H1 (cell line): ENCODE results near the gene FASTK. TPM values are rescaled to one million over a fixed set of nuclear protein-coding genes. Genes with fewer than 3 reads are reported as not detected.

Source experiments
- CTCF ChIA-PET: fragments of 300-600 bp; sonication (Branson Sonifier 250); formaldehyde crosslinking; loops from one replicate; lab custom pipeline; 2021; ENCODE audit not compliant: partially characterized antibody; lab: Charles Lee
- POLR2A ChIA-PET: fragments of 300-600 bp; sonication (Branson Sonifier 250); formaldehyde crosslinking; loops from one replicate; lab custom pipeline; 2021; ENCODE audit warnings: inconsistent platforms; ENCODE audit not compliant: partially characterized antibody; lab: Charles Lee
- DNase-seq, 2 experiments: peaks; one replicate each; pipeline versions ENCODE4 v3.0.0 to v3.0.0-alpha.2; 2010 to 2022; ENCODE audit warnings: low spot score in 2 of 2, low read depth in 1 of 2, mixed read lengths in 1 of 2
- FAIRE-seq: peaks from 2 replicates; lab custom pipeline; 2011; peaks lifted over from hg19 to GRCh38; lab: Jason Lieb, UNC
- H2AFZ ChIP-seq: 2 replicates; pipeline ENCODE4 v1.8.1; 2012; ENCODE audit warnings: low read length, inconsistent platforms
- H2AK5ac ChIP-seq: 2 replicates; pipeline ENCODE4 v1.6.1; 2013; ENCODE audit warnings: low read depth, low read length
- H2BK120ac ChIP-seq: replicated peaks from 2 replicates; pipeline ENCODE3; 2013; ENCODE audit warnings: low read depth, low read length, inconsistent platforms
- H2BK12ac ChIP-seq: 2 replicates; pipeline ENCODE4 v1.6.1; 2013; ENCODE audit warnings: low read depth, low read length
- H2BK15ac ChIP-seq: 2 replicates; pipeline ENCODE4 v1.6.1; 2013; ENCODE audit warnings: low read length
- H2BK20ac ChIP-seq: 2 replicates; pipeline ENCODE4 v1.6.1; 2013; ENCODE audit warnings: low read length
- H2BK5ac ChIP-seq: 2 replicates; pipeline ENCODE4 v1.6.1; 2013; ENCODE audit warnings: low read depth, low read length
- H3K14ac ChIP-seq: 2 replicates; pipeline ENCODE4 v1.6.1; 2013; ENCODE audit warnings: inconsistent platforms; ENCODE audit not compliant: insufficient read length
- H3K18ac ChIP-seq: 2 replicates; pipeline ENCODE4 v1.6.1; 2013; ENCODE audit warnings: low read length; ENCODE audit errors: extremely low read depth
- H3K23ac ChIP-seq: 2 replicates; pipeline ENCODE4 v1.6.1; 2013; ENCODE audit warnings: inconsistent platforms; ENCODE audit not compliant: insufficient read length
- H3K23me2 ChIP-seq: 2 replicates; pipeline ENCODE4 v1.6.1; 2013; ENCODE audit warnings: low read depth, low read length
- H3K27ac ChIP-seq: 2 replicates; pipeline ENCODE4 v1.6.1; 2011; ENCODE audit warnings: low read depth, low read length, inconsistent platforms
- H3K27me3 ChIP-seq, 4 experiments: replicated peaks in 1 of 4; 1 replicate in 1 of 4; 2 replicates in 3 of 4; pipeline versions ENCODE4 v1.6.1 to v1.8.1; 2011 to 2013; ENCODE audit warnings: low read length in 3 of 4, mild to moderate bottlenecking in 3 of 4, inconsistent platforms in 2 of 4, mixed read lengths in 2 of 4, moderate library complexity in 1 of 4; ENCODE audit not compliant: control insufficient read depth in 3 of 4, insufficient read depth in 3 of 4; ENCODE audit errors: extremely low read depth in 1 of 4
- H3K36me3 ChIP-seq, 4 experiments: 2 replicates each; pipeline versions ENCODE4 v1.6.1 to v1.8.1; 2011 to 2013; ENCODE audit warnings: mild to moderate bottlenecking in 4 of 4, low read length in 3 of 4, moderate library complexity in 2 of 4, control low read depth in 1 of 4, inconsistent platforms in 1 of 4; ENCODE audit not compliant: insufficient read depth in 4 of 4, control insufficient read depth in 2 of 4
- H3K4ac ChIP-seq: replicated peaks from 2 replicates; pipeline ENCODE3; 2013; ENCODE audit warnings: low read length, low read depth, mixed read lengths, inconsistent platforms; ENCODE audit not compliant: insufficient read length
- H3K4me1 ChIP-seq, 4 experiments: replicated peaks in 1 of 4; 1 replicate in 1 of 4; 2 replicates in 3 of 4; pipeline versions ENCODE4 v1.6.1 to v1.8.1; 2011 to 2013; ENCODE audit warnings: low read length in 3 of 4, inconsistent platforms in 2 of 4, mixed read lengths in 1 of 4; ENCODE audit not compliant: insufficient read depth in 4 of 4, control insufficient read depth in 3 of 4
- H3K4me2 ChIP-seq, 2 experiments: 2 replicates each; pipeline versions ENCODE4 v1.6.1 to v1.8.1; 2011 to 2013; ENCODE audit warnings: low read depth in 2 of 2, low read length in 2 of 2, control low read depth in 1 of 2, inconsistent platforms in 1 of 2, mild to moderate bottlenecking in 1 of 2; ENCODE audit not compliant: insufficient read depth in 1 of 2
- H3K4me3 ChIP-seq, 4 experiments: fragments of 200-600, 300-600 bp in 1 of 4; sonication (generic), shearing (Covaris generic), sonication (Bioruptor Twin) in 1 of 4; 2 replicates each; pipeline versions ENCODE4 v1.5.1 to v1.8.1; 2011 to 2016; ENCODE audit warnings: low read length in 4 of 4, low read depth in 3 of 4, control low read depth in 2 of 4, inconsistent platforms in 2 of 4, mild to moderate bottlenecking in 2 of 4, mixed read lengths in 1 of 4, moderate library complexity in 1 of 4; ENCODE audit not compliant: insufficient read depth in 2 of 4; ENCODE audit errors: extremely low read depth in 1 of 4
- H3K56ac ChIP-seq: replicated peaks from 2 replicates; pipeline ENCODE3; 2013; ENCODE audit warnings: low read depth, mild to moderate bottlenecking, mixed read lengths, low read length, inconsistent platforms; ENCODE audit not compliant: insufficient read length
- H3K79me1 ChIP-seq: 2 replicates; pipeline ENCODE4 v1.6.1; 2013; ENCODE audit warnings: low read depth, low read length, control low read depth
- H3K79me2 ChIP-seq, 2 experiments: 2 replicates each; pipeline versions ENCODE4 v1.6.1 to v1.8.1; 2012 to 2013; ENCODE audit warnings: low read length in 2 of 2, mild to moderate bottlenecking in 2 of 2, inconsistent platforms in 1 of 2; ENCODE audit not compliant: insufficient read depth in 2 of 2, control insufficient read depth in 1 of 2
- H3K9ac ChIP-seq, 4 experiments: replicated peaks in 1 of 4; 1 replicate in 1 of 4; 2 replicates in 3 of 4; pipeline versions ENCODE4 v1.6.1 to v1.8.1; 2011 to 2013; ENCODE audit warnings: low read depth in 3 of 4, low read length in 3 of 4, control low read depth in 2 of 4, mild to moderate bottlenecking in 2 of 4, moderate library complexity in 2 of 4, inconsistent platforms in 1 of 4; ENCODE audit errors: extremely low read depth in 1 of 4
- H3K9me3 ChIP-seq, 2 experiments: 2 replicates each; pipeline versions ENCODE4 v1.6.1 to v1.8.1; 2012 to 2013; ENCODE audit warnings: mild to moderate bottlenecking in 2 of 2, moderate library complexity in 2 of 2, control low read depth in 1 of 2, inconsistent platforms in 1 of 2, low read depth in 1 of 2, low read length in 1 of 2, mixed read lengths in 1 of 2; ENCODE audit not compliant: insufficient read depth in 2 of 2
- H4K20me1 ChIP-seq, 2 experiments: replicated peaks in 1 of 2; 2 replicates each; pipeline versions ENCODE3 to v1.8.1; 2011 to 2013; ENCODE audit warnings: inconsistent platforms in 2 of 2, low read length in 2 of 2, mild to moderate bottlenecking in 1 of 2; ENCODE audit not compliant: insufficient read depth in 2 of 2, control insufficient read depth in 1 of 2
- H4K5ac ChIP-seq: 2 replicates; pipeline ENCODE4 v1.6.1; 2013; ENCODE audit warnings: low read length, low read depth, mixed read lengths, inconsistent platforms; ENCODE audit not compliant: insufficient read length
- H4K8ac ChIP-seq: 2 replicates; pipeline ENCODE4 v1.8.0; 2013; ENCODE audit warnings: mild to moderate bottlenecking, moderate library complexity, low read length, inconsistent platforms; ENCODE audit not compliant: insufficient read depth; ENCODE audit errors: extremely low read depth
- H4K91ac ChIP-seq: replicated peaks from 2 replicates; pipeline ENCODE3; 2013; ENCODE audit warnings: low read length, mixed read lengths, inconsistent platforms; ENCODE audit not compliant: insufficient read length
- HDAC2 ChIP-seq, 2 experiments: fragments of 300-600 bp in 1 of 2; sonication (generic) in 1 of 2; IDR thresholded peaks; 2 replicates each; pipeline ENCODE4 v1.6.1; 2011 to 2012; ENCODE audit warnings: low read depth in 2 of 2, low read length in 2 of 2, mild to moderate bottlenecking in 2 of 2, moderate library complexity in 2 of 2, borderline replicate concordance in 1 of 2, inconsistent platforms in 1 of 2
- KDM1A ChIP-seq: fragments of 200-600, 300-600 bp; sonication (generic); IDR thresholded peaks from 2 replicates; pipeline ENCODE4 v1.7.1; 2016; ENCODE audit warnings: mild to moderate bottlenecking, low read length, borderline replicate concordance
- SP1 ChIP-seq: IDR thresholded peaks from 2 replicates; pipeline ENCODE4 v1.6.1; 2011; ENCODE audit warnings: low read depth, low read length
- TEAD4 ChIP-seq: IDR thresholded peaks from 2 replicates; pipeline ENCODE4 v1.6.1; 2012; ENCODE audit warnings: low read depth, low read length, inconsistent platforms, mixed read lengths
- WGBS, 2 experiments: shearing (Covaris generic) in 1 of 2; methylation state at CpG; one replicate each; pipeline versions ENCODE4 v1.1.6 to v1.1.7; 2013 to 2015; ENCODE audit warnings: low lambda C conversion rate in 2 of 2, mixed read lengths in 2 of 2, inconsistent platforms in 1 of 2, low coverage in 1 of 2, missing lambda C conversion rate in 1 of 2; ENCODE audit not compliant: insufficient replicate concordance in 2 of 2, insufficient coverage in 1 of 2, insufficient read length in 1 of 2; ENCODE audit errors: extremely low coverage in 1 of 2, missing lambda C conversion rate in 1 of 2; 5-methylcytosine and 5-hydroxymethylcytosine counted together
- polyA plus RNA-seq, 7 experiments: library from polyadenylated mRNA; depleted of rRNA in 3 of 7; stranded (reverse) in 5 of 7; unstranded in 2 of 7; fragments of >200 nt in 5 of 7; fragments of 200-250 nt in 2 of 7; gene quantifications; 1 replicate in 5 of 7; 2 replicates in 1 of 7; 4 replicates in 1 of 7; pipeline versions ENCODE4 v1.2.1 to v1.2.3, GENCODE V29; 2011 to 2013; ENCODE audit warnings: missing spikeins in 2 of 7, mixed read lengths in 2 of 7
- total RNA-seq: library from RNA; stranded (reverse); fragmentation: NEBNext Ultra II Directional; extraction: Animal tissue kit (Norgen Biotek cat#: 25700); gene quantifications from 2 replicates; pipeline ENCODE4 v1.2.1, GENCODE V29; 2021

FASTK gene
- total and polyA plus RNA-seq, 2 of the 8 experiments (the other 6 are each of a cell fraction or from before 2014, with no cell fraction given): 39.4 to 84.0 TPM

DNA sequence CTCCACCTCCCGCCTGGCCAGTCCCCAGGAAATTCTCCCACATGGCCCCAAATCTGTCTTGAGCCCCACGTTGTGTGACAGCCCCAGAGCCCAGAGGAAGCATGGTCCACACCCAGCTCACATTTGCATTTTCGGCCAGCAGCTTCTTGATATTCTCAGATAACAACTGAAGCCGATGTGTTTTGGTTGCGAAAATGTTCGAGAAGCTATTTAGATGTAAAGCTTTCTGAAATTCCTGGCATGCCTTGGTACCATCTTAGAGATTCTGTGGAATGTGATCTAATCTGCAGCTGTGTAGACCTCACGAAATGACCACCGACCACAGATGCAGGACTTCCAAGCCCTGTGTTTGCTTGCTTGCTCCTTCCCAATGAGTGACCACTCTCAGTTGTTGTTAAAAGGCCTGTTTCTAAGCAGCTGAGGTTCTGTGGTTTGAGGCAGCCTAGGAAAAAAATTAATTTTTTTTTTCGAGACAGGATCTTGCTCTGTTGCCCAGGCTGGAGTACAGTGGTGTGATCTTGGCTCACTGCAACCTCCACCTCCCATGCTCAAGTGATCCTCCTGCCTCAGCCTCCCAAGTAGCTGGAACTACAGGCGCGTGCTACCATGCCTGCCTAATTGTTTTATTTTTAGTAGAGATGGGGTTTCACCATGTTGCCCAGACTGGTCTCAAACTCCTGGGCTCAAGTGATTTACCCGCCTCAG, 12.4 kb downstream of the FASTK start:
- Histone ChIP-seq H3K27ac (no peak overlapping the region), H3K79me2 (peaks cover 0 to 7% of the 10 kb centered on the region in 2 experiments; a peak in 1 of 4 replicates), H3K79me1 (peaks cover 3% of the 10 kb centered on the region; the same call in 1 of the 2 replicates), H3K9me3 (no peaks in the 10 kb centered on the region), H3K18ac (no peak overlapping the region)
- TF ChIP-seq KDM1A (0 out of 2 replicates have a peak, but pooled peaks have one; percentile 10), SP1 (peak; percentile 14; the same call in 1 of the 2 replicates), HDAC2 (IDR thresholded peaks at IDR 0.05; ENCODE audit: borderline replicate concordance in 1 of 2, low read depth in 2 of 2, low read length in 2 of 2) (no peak), TEAD4 (peak; percentile 93)
- TF ChIP-seq, all 59 proteins: peak for 3
- DNase-seq (no peak), FAIRE-seq (peak; percentile 45)
- Histone ChIP-seq H3K4me2 (peak overlapping the region in 1 of 2 experiments; percentile 19; a peak in 2 of 4 replicates), H3K4ac (no peak overlapping the region), H2AK5ac (no peak overlapping the region), H3K14ac (no peak overlapping the region), H3K56ac (no peak overlapping the region), H2AFZ (no peak overlapping the region), H2BK120ac (no peak overlapping the region), H2BK15ac (no peak overlapping the region), H3K23ac (no peak overlapping the region), H3K36me3 (peaks cover 18 to 64% (median 43%) of the 10 kb centered on the region in 4 experiments), H4K91ac (no peak overlapping the region), H3K9ac (no peak overlapping the region), H3K23me2 (peaks cover 2% of the 10 kb centered on the region; the same call in 1 of the 2 replicates), H4K20me1 (peaks cover 5 to 11% of the 10 kb centered on the region in 2 experiments), H4K8ac (no peak overlapping the region), H4K5ac (no peak overlapping the region), H2BK5ac (peak overlapping the region; percentile 61), H2BK12ac (no peak overlapping the region), H3K4me1 (peaks cover 3 to 9% (median 7%) of the 10 kb centered on the region in 4 experiments), H3K4me3 (no peak overlapping the region), H3K27me3 (no peaks in the 10 kb centered on the region), H2BK20ac (no peak overlapping the region)
- CTCF ChIA-PET: interaction anchor here (0.6 to 9.0 kb wide), 15 partner anchors 9 to 105 kb away, joined by 3 to 81 read pairs (median 3); partner anchors contain the start of gene ATG9B
- WGBS, 2 experiments: 76% methylated on average over 12 of the region's 12 CpGs; no CpG with 5 or more reads in 1 of the 2 experiments
- POLR2A ChIA-PET: interaction anchor here (0.6 to 7.9 kb wide), 7 partner anchors 9 to 55 kb away, joined by 3 to 77 read pairs (median 4); partner anchors contain the start of gene FASTK
